BLaER1 (cell line): ENCODE measurements around the gene ITPK1.

Source experiments
- H3K27ac ChIP-seq: shearing (Covaris generic); formaldehyde crosslinking; 2 replicates; pipeline ENCODE4 v1.8.1; 2022
- H3K27me3 ChIP-seq: shearing (Covaris generic); formaldehyde crosslinking; 2 replicates; pipeline ENCODE4 v1.8.1; 2022
- H3K36me3 ChIP-seq: shearing (Covaris generic); formaldehyde crosslinking; 2 replicates; pipeline ENCODE4 v1.8.1; 2022
- H3K4me1 ChIP-seq: shearing (Covaris generic); formaldehyde crosslinking; 2 replicates; pipeline ENCODE4 v1.8.1; 2022
- H3K4me2 ChIP-seq: shearing (Covaris generic); formaldehyde crosslinking; 2 replicates; pipeline ENCODE4 v1.8.1; 2022
- H3K4me3 ChIP-seq: shearing (Covaris generic); formaldehyde crosslinking; 2 replicates; pipeline ENCODE4 v1.8.1; 2022
- H3K9ac ChIP-seq: shearing (Covaris generic); formaldehyde crosslinking; 2 replicates; pipeline ENCODE4 v1.8.1; 2022
- H3K9me3 ChIP-seq: shearing (Covaris generic); formaldehyde crosslinking; 2 replicates; pipeline ENCODE4 v1.8.1; 2022
- H4K20me1 ChIP-seq: shearing (Covaris generic); formaldehyde crosslinking; 2 replicates; pipeline ENCODE4 v1.8.1; 2022
- Cebpa-rat ChIP-seq: shearing (Covaris generic); IDR thresholded peaks from 2 replicates; pipeline ENCODE4 v1.8.1; 2022

ITPK1 gene

DNA sequence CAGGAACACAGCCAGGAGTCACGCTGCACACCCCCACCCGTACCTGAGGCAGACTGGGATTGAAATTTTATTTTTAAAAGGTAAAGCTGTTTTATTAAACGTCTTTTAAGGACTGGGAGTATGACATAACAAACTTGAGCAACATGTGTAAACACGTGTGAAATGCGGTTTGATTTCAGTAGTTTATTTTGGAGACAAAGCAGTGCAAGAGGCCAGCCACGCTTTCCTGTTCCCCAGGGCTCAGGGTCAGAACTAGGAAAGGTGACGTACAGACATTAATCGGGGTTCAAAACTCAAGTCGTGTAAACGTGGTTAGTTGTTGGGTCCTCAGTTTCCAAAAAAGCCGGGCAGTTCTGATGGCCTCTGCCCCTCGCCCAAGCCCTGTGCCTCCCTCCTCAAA lies 176.0 kb downstream of the ITPK1 start:
- H3K36me3 ChIP-seq, result peaks cover 44% of the 10 kb centered on the region
- peaks cover 34% of the 10 kb centered on the region for H4K20me1 ChIP-seq

DNA sequence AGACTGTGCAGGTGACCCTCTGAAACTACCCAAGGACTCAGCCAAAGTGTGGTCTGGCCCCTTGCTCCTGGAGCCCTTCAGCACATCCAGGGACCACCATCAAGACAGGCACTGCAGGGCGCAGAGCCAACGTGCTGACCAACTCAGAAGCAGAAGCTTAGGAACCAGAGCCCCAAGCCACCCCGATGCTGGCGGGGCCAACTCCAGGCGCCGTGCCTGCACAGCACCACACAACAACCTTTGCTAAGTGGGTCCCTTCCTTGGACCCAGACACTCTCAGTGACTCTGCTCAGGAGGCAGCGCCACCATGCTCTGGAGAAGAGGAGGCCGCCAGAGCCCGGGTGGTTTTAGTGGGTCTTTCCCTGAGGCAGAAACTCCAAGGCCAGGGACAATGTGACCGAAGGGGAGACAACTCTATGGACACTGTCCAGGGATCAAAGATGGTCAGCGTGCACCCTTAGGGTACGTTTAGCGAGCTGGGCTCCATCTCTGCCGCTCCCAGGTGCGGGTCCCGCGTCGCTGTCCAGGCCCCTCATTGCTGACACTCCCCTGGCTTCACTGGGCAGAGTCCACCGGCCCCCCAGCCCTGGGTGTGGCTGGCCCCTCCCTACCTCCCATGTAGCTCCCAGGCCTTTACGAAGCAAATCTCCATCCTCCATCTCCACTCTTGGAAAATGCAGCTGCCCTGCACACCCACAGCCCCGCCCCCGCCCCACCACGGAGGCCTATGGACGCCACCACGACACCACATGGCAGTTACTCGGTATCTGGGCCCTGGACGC lies 176.6 kb downstream of the ITPK1 start:
- no peak overlapping the region for H3K27ac ChIP-seq
- H3K4me1 ChIP-seq, result peaks cover 32% of the 10 kb centered on the region
- peaks cover 27% of the 10 kb centered on the region for H4K20me1 ChIP-seq
- no peak overlapping the region for H3K4me3 ChIP-seq
- H3K36me3 ChIP-seq, result peaks cover 44% of the 10 kb centered on the region
- no peak overlapping the region for H3K4me2 ChIP-seq
- no peak overlapping the region for H3K9ac ChIP-seq
- H3K27me3 ChIP-seq, result no peaks in the 10 kb centered on the region
- TF ChIP-seq Cebpa-rat, result no peak
- no peaks in the 10 kb centered on the region for H3K9me3 ChIP-seq

More for the DNA sequence above, 176.0 kb downstream of the ITPK1 start:
- Histone ChIP-seq H3K27me3 (no peaks in the 10 kb centered on the region), H3K27ac (no peak overlapping the region), H3K9me3 (no peaks in the 10 kb centered on the region), H3K4me1 (peaks cover 39% of the 10 kb centered on the region), H3K9ac (no peak overlapping the region), H3K4me2 (0 out of 2 replicates have a peak overlapping the region, but pooled peaks have one; percentile 69), H3K4me3 (no peak overlapping the region)
- no peak for TF ChIP-seq Cebpa-rat

DNA sequence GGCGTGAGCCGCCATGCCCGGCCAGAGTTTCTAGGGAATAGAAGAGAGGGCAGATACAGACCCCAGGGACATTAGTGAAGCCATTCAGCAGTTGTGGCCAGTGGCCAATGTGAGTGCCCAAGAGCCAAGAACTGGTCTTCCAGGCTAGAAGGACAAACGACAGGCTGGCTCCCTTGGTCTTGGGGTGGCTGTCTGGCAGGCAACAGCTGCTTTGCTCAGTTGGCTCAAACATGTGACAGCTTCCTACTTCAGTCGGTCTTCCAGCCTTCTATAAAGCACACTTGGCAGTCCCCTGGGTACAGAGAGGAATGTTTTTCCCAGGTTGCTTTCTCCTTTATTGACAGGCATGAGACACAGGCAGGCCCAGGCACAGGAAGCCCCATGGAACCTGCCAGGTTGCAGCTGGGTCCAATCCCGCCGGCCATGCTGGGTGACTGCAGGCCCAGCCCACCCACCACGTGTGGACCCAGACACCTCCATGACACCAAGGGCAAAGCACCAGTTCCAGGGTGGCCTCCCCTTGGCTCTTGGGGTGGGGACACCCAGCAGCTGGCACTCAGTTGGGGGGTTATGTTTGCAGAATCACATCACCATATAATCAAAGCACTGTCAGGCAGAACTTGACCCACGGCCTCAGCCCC lies 177.4 kb downstream of the ITPK1 start:
- no peak for TF ChIP-seq Cebpa-rat
- H3K27me3 ChIP-seq, result no peaks in the 10 kb centered on the region
- peaks cover 25% of the 10 kb centered on the region for H3K4me1 ChIP-seq
- H3K27ac ChIP-seq, result no peak overlapping the region
- H4K20me1 ChIP-seq, result peaks cover 20% of the 10 kb centered on the region
- no peak overlapping the region for H3K4me3 ChIP-seq
- H3K9ac ChIP-seq, result no peak overlapping the region
- H3K4me2 ChIP-seq, result no peak overlapping the region
- H3K9me3 ChIP-seq, result no peaks in the 10 kb centered on the region
- H3K36me3 ChIP-seq, result peaks cover 38% of the 10 kb centered on the region

DNA sequence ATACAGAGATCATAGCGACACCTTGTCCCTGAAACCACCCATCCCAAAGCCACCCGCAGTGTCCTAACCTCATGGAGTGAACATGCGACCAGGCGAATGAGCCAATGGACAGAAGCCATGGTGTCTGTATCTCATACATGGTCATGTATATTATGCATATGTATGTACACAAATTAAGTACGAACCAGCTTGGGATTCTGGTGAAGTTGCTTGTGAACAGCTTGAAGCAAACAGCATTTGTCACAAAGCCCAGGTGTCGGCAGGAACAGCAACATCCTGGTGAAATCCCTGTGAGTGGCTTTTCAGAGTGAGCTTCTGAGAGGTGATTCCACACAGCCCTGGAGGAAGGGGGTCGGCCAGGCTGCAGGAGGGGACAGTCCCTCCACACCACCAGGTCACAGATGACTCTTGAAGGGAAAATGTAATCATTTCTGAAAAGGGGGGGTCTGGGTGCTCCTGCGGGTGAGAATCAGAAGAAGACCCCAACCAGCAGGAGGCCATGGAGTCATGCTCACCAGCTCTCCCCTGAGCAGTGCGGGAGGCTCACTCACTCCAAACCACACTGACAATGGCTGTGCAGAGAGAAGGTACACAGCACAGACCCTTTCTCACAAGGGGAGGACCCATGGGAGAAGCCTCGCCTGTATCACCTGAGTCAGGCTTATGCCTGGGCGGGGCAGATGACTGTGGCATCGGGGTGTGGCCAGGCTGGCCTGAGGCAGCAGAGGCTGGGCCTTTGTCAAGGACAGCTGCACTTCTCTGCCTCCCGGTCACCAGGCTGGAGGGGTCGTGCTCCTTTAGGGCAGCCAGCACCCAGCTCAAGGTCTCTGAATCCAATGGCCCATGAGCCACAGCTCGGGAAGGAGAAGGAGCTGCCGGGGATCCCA lies 178.4 kb downstream of the ITPK1 start:
- peaks cover 27% of the 10 kb centered on the region for H3K36me3 ChIP-seq
- no peak overlapping the region for H3K4me2 ChIP-seq
- H3K9me3 ChIP-seq, result no peaks in the 10 kb centered on the region
- peaks cover 24% of the 10 kb centered on the region for H3K4me1 ChIP-seq
- TF ChIP-seq Cebpa-rat, result no peak
- no peak overlapping the region for H3K9ac ChIP-seq
- H4K20me1 ChIP-seq, result peaks cover 9% of the 10 kb centered on the region; the same call in 1 of the 2 replicates
- no peak overlapping the region for H3K4me3 ChIP-seq
- no peak overlapping the region for H3K27ac ChIP-seq
- no peaks in the 10 kb centered on the region for H3K27me3 ChIP-seq

DNA sequence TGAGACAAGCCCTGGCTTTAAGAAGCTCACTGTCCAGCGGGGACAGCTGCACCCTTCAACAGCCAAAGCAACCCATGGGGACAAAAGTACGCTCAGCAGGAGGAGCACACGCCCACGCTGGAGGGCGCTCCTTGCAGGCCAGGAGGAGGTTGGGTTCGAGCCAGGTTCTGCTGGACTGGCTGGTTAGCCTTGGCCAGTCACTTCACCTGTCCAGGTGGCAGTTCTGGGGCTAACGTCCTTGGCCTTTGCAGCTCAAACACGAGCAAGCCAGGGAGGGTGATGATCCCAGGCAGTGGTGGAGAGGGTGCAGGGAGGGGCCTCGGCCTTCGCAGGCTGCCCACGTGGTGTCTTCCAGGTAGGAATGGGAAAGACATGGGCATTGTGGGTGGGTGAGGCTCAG lies 179.6 kb downstream of the ITPK1 start:
- H3K27me3 ChIP-seq, result no peaks in the 10 kb centered on the region
- no peak overlapping the region for H3K27ac ChIP-seq
- no peak overlapping the region for H3K9ac ChIP-seq
- no peaks in the 10 kb centered on the region for H4K20me1 ChIP-seq
- peaks cover 17% of the 10 kb centered on the region; the same call in 1 of the 2 replicates for H3K36me3 ChIP-seq
- TF ChIP-seq Cebpa-rat, result no peak
- H3K4me3 ChIP-seq, result no peak overlapping the region
- H3K4me1 ChIP-seq, result peaks cover 19% of the 10 kb centered on the region
- H3K9me3 ChIP-seq, result no peaks in the 10 kb centered on the region
- H3K4me2 ChIP-seq, result no peak overlapping the region

DNA sequence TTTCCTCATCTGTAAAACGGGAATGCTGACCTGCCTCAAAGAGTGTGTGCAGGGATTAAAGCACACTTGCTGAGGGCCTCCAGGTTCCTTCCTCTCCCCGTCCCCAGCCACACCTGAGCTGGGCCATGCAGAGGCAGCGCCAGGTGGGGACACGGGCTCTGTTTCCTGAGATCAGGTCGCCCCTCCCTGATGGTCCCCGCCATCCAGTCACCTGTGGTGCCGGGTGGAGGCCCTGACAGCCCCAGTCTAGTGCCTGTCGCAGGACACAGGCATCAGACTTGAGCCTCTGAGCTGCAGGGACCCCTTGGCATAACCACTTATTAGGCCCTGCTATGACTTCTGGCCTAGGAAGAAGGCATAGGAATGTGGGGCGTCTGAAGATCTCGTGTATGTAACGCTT lies 180.3 kb downstream of the ITPK1 start:
- no peak for TF ChIP-seq Cebpa-rat
- H3K9me3 ChIP-seq, result no peaks in the 10 kb centered on the region
- no peak overlapping the region for H3K4me3 ChIP-seq
- no peaks in the 10 kb centered on the region for H3K27me3 ChIP-seq
- no peaks in the 10 kb centered on the region for H4K20me1 ChIP-seq
- no peak overlapping the region for H3K27ac ChIP-seq
- H3K4me2 ChIP-seq, result no peak overlapping the region
- no peak overlapping the region for H3K9ac ChIP-seq
- peaks cover 13% of the 10 kb centered on the region for H3K4me1 ChIP-seq
- H3K36me3 ChIP-seq, result peaks cover 15% of the 10 kb centered on the region; the same call in 1 of the 2 replicates

DNA sequence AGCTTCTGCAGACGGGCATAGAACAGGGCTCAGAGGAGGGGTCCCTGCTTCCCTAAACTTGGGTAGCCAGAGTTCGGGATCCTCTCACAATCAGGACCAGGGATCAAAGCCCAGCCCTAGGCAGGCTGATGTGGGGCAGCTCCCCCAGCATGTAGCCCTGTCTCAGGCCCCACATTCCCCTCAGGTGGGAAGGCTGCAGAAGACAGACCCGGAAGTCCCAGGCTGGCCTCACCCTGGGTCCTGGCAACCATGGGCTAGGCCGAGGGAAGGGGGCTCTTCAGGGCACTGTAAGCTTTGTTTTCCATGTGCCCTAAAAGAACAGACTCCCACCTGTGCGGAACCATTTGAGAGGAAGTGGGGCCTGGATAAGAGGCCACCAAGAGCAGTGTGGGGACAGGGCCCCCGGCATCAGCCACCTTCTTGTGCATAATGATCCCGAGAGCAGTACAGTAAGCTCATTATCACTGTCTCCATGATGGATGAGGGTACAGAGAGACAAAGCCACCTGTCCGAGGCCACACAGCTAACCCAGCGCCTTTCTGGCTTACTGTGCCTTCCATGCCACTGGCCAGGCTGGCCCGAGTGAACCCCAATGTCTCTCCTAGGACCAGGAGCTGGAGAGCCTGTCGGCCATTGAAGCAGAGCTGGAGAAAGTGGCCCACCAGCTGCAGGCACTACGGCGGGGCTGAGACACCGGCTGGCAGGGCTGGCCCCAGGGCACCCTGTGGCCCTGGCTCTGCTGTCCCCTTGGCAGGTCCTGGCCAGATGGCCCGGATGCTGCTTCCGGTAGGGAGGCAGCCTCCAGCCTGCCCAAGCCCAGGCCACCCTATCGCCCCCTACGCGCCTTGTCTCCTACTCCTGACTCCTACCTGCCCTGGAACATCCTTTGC lies 181.3 kb downstream of the ITPK1 start:
- H3K27ac ChIP-seq, result no peak overlapping the region
- peaks cover 3% of the 10 kb centered on the region; the same call in 1 of the 2 replicates for H3K4me1 ChIP-seq
- H4K20me1 ChIP-seq, result no peaks in the 10 kb centered on the region
- no peak overlapping the region for H3K4me3 ChIP-seq
- H3K36me3 ChIP-seq, result peaks cover 15% of the 10 kb centered on the region; the same call in 1 of the 2 replicates
- no peaks in the 10 kb centered on the region for H3K27me3 ChIP-seq
- H3K4me2 ChIP-seq, result no peak overlapping the region
- no peak for TF ChIP-seq Cebpa-rat
- no peaks in the 10 kb centered on the region for H3K9me3 ChIP-seq
- no peak overlapping the region for H3K9ac ChIP-seq

DNA sequence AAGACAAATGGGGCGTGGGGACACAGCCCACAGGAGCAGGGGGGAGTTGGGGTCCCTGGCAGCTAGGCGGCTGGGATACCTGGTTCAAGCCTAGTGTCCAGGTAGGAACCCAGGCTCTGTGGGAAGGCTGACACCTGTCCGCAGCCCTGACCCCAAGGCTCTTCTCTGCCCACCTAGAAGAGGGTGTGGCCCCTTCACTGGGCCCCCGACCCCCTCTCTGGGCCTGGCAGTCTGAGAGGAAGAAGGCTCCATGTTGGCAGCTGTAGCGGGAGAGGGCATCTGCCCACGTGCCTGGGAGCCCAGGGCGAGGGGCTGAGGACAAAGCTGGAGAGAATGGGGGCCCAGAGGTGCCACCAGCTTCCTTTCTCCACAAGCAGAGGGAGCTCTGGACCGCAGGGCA lies 182.2 kb downstream of the ITPK1 start:
- no peak overlapping the region for H3K4me2 ChIP-seq
- peaks cover 15% of the 10 kb centered on the region; the same call in 1 of the 2 replicates for H3K36me3 ChIP-seq
- H3K27ac ChIP-seq, result no peak overlapping the region
- no peaks in the 10 kb centered on the region for H3K27me3 ChIP-seq
- no peaks in the 10 kb centered on the region for H4K20me1 ChIP-seq
- TF ChIP-seq Cebpa-rat, result no peak
- no peak overlapping the region for H3K9ac ChIP-seq
- H3K9me3 ChIP-seq, result no peaks in the 10 kb centered on the region
- no peaks in the 10 kb centered on the region for H3K4me1 ChIP-seq
- no peak overlapping the region for H3K4me3 ChIP-seq
